Activated T-cell treated with anti-CD3 and anti-CD28 coated beads, Interleukin-2, amount 50 U/mL, for 24 hours (primary cell): ENCODE data around the gene BARHL1.
"Not testable (repeated sequence)": the region's sequence is repeated elsewhere in the genome, so short reads cannot be mapped to it uniquely, and the experiment has no call there.

Source experiments
- DNase-seq: peaks from one replicate; pipeline ENCODE4 v3.0.0-alpha.2; 2020
- H3K27ac Mint-ChIP-seq: 2 replicates; pipeline ENCODE4 v1.8.0; 2020; ENCODE audit warnings: mild to moderate bottlenecking, mixed read lengths
- H3K27me3 Mint-ChIP-seq: 2 replicates; pipeline ENCODE4 v1.8.0; 2020; ENCODE audit warnings: mixed read lengths
- H3K36me3 Mint-ChIP-seq: 2 replicates; pipeline ENCODE4 v1.8.0; 2020; ENCODE audit warnings: low read depth, mixed read lengths
- H3K4me1 Mint-ChIP-seq: 2 replicates; pipeline ENCODE4 v1.8.0; 2020; ENCODE audit warnings: low read depth, mixed read lengths
- H3K4me3 Mint-ChIP-seq: 2 replicates; pipeline ENCODE4 v1.8.0; 2020; ENCODE audit warnings: mild to moderate bottlenecking, moderate library complexity, mixed read lengths
- H3K9me3 Mint-ChIP-seq: 2 replicates; pipeline ENCODE4 v1.8.0; 2020; ENCODE audit warnings: mixed read lengths

The BARHL1 gene

GRCh38 chr9:132547976-132548730 is 34.3 kb upstream of the BARHL1 start:
- no peaks in the 10 kb centered on the region for H3K9me3 Mint-ChIP-seq
- peaks cover 31% of the 10 kb centered on the region for H3K27me3 Mint-ChIP-seq
- DNase-seq: no peak
- H3K4me3 Mint-ChIP-seq: no peak overlapping the region
- no peaks in the 10 kb centered on the region for H3K4me1 Mint-ChIP-seq
- no peaks in the 10 kb centered on the region for H3K36me3 Mint-ChIP-seq
- H3K27ac Mint-ChIP-seq: no peak overlapping the region

GRCh38 chr9:132548751-132549640 is 33.4 kb upstream of the BARHL1 start:
- Mint-ChIP-seq H3K4me3 (no peak overlapping the region), H3K27me3 (peaks cover 31% of the 10 kb centered on the region), H3K36me3 (no peaks in the 10 kb centered on the region), H3K9me3 (no peaks in the 10 kb centered on the region), H3K27ac (no peak overlapping the region), H3K4me1 (no peaks in the 10 kb centered on the region)
- DNase-seq: no peak

GRCh38 chr9:132551556-132551955 is 30.9 kb upstream of the BARHL1 start:
- DNase-seq: no peak
- Mint-ChIP-seq H3K27ac (no peak overlapping the region), H3K36me3 (no peaks in the 10 kb centered on the region), H3K9me3 (no peaks in the 10 kb centered on the region), H3K4me3 (no peak overlapping the region), H3K4me1 (no peaks in the 10 kb centered on the region), H3K27me3 (peaks cover 16% of the 10 kb centered on the region)

GRCh38 chr9:132552041-132552440 is 30.4 kb upstream of the BARHL1 start:
- Mint-ChIP-seq H3K27me3 (peaks cover 16% of the 10 kb centered on the region), H3K4me3 (no peak overlapping the region), H3K36me3 (no peaks in the 10 kb centered on the region), H3K9me3 (no peaks in the 10 kb centered on the region), H3K27ac (no peak overlapping the region), H3K4me1 (no peaks in the 10 kb centered on the region)
- no peak for DNase-seq

- no peaks in the 10 kb centered on the region for H3K4me1 Mint-ChIP-seq
- DNase-seq: no peak
- H3K9me3 Mint-ChIP-seq: peaks cover 4% of the 10 kb centered on the region
- no peaks in the 10 kb centered on the region for H3K36me3 Mint-ChIP-seq
- H3K27ac Mint-ChIP-seq: no peak overlapping the region
- H3K4me3 Mint-ChIP-seq: no peak overlapping the region
- peaks cover 19% of the 10 kb centered on the region for H3K27me3 Mint-ChIP-seq
Observed at GRCh38 chr9:132554755-132555154, 27.7 kb upstream of the BARHL1 start.

- Mint-ChIP-seq H3K36me3 (no peaks in the 10 kb centered on the region), H3K9me3 (peaks cover 4% of the 10 kb centered on the region), H3K4me1 (no peaks in the 10 kb centered on the region), H3K4me3 (no peak overlapping the region), H3K27me3 (peaks cover 24% of the 10 kb centered on the region), H3K27ac (no peak overlapping the region)
- DNase-seq: no peak
Observed at GRCh38 chr9:132555528-132555927, 26.9 kb upstream of the BARHL1 start.

GRCh38 chr9:132556235-132556634 is 26.2 kb upstream of the BARHL1 start:
- H3K9me3 Mint-ChIP-seq: peaks cover 4% of the 10 kb centered on the region
- H3K27me3 Mint-ChIP-seq: peaks cover 31% of the 10 kb centered on the region
- DNase-seq: no peak
- no peaks in the 10 kb centered on the region for H3K36me3 Mint-ChIP-seq
- no peaks in the 10 kb centered on the region for H3K4me1 Mint-ChIP-seq
- no peak overlapping the region for H3K4me3 Mint-ChIP-seq
- H3K27ac Mint-ChIP-seq: no peak overlapping the region

GRCh38 chr9:132556714-132557113 is 25.7 kb upstream of the BARHL1 start:
- Mint-ChIP-seq H3K9me3 (peaks cover 4% of the 10 kb centered on the region), H3K4me3 (no peak overlapping the region), H3K36me3 (no peaks in the 10 kb centered on the region)

GRCh38 chr9:132557159-132557558 is 25.2 kb upstream of the BARHL1 start:
- DNase-seq: no peak
- peaks cover 38% of the 10 kb centered on the region for H3K27me3 Mint-ChIP-seq
- H3K36me3 Mint-ChIP-seq: no peaks in the 10 kb centered on the region
- no peak overlapping the region for H3K27ac Mint-ChIP-seq
- no peaks in the 10 kb centered on the region for H3K4me1 Mint-ChIP-seq
- H3K9me3 Mint-ChIP-seq: peaks cover 4% of the 10 kb centered on the region
- no peak overlapping the region for H3K4me3 Mint-ChIP-seq

More at GRCh38 chr9:132556714-132557113, 25.7 kb upstream of the BARHL1 start:
- peaks cover 34% of the 10 kb centered on the region for H3K27me3 Mint-ChIP-seq
- H3K27ac Mint-ChIP-seq: no peak overlapping the region
- no peaks in the 10 kb centered on the region for H3K4me1 Mint-ChIP-seq
- DNase-seq: no peak

- Mint-ChIP-seq H3K4me1 (no peaks in the 10 kb centered on the region), H3K9me3 (peaks cover 4% of the 10 kb centered on the region)
Observed at GRCh38 chr9:132559711-132560110, 22.7 kb upstream of the BARHL1 start.

GRCh38 chr9:132560616-132561202 is 21.7 kb upstream of the BARHL1 start:
- no peak overlapping the region for H3K4me3 Mint-ChIP-seq

More at GRCh38 chr9:132559711-132560110, 22.7 kb upstream of the BARHL1 start:
- Mint-ChIP-seq H3K27ac (no peak overlapping the region), H3K27me3 (peaks cover 48% of the 10 kb centered on the region), H3K36me3 (no peaks in the 10 kb centered on the region), H3K4me3 (no peak overlapping the region)
- no peak for DNase-seq

GRCh38 chr9:132562306-132562573 is 20.2 kb upstream of the BARHL1 start:
- DNase-seq: no peak
- H3K4me1 Mint-ChIP-seq: no peaks in the 10 kb centered on the region
- H3K9me3 Mint-ChIP-seq: peaks cover 4% of the 10 kb centered on the region
- H3K4me3 Mint-ChIP-seq: no peak overlapping the region
- H3K36me3 Mint-ChIP-seq: no peaks in the 10 kb centered on the region
- peaks cover 41% of the 10 kb centered on the region for H3K27me3 Mint-ChIP-seq
- no peak overlapping the region for H3K27ac Mint-ChIP-seq

More at GRCh38 chr9:132560616-132561202, 21.7 kb upstream of the BARHL1 start:
- H3K27me3 Mint-ChIP-seq: peaks cover 46% of the 10 kb centered on the region
- peaks cover 4% of the 10 kb centered on the region for H3K9me3 Mint-ChIP-seq
- H3K36me3 Mint-ChIP-seq: no peaks in the 10 kb centered on the region
- DNase-seq: no peak
- no peaks in the 10 kb centered on the region for H3K4me1 Mint-ChIP-seq
- no peak overlapping the region for H3K27ac Mint-ChIP-seq

- H3K27ac Mint-ChIP-seq: no peak overlapping the region
- H3K27me3 Mint-ChIP-seq: peaks cover 34% of the 10 kb centered on the region
- peaks cover under 1% of the 10 kb centered on the region for H3K9me3 Mint-ChIP-seq
- no peaks in the 10 kb centered on the region for H3K36me3 Mint-ChIP-seq
- no peaks in the 10 kb centered on the region for H3K4me1 Mint-ChIP-seq
- DNase-seq: no peak
- no peak overlapping the region for H3K4me3 Mint-ChIP-seq
Observed at GRCh38 chr9:132564526-132564925, 17.9 kb upstream of the BARHL1 start.

- DNase-seq, H3K4me3 Mint-ChIP-seq, H3K9me3 Mint-ChIP-seq, H3K27ac Mint-ChIP-seq, H3K4me1 Mint-ChIP-seq, H3K36me3 Mint-ChIP-seq: not testable (repeated sequence)
- H3K27me3 Mint-ChIP-seq: peaks cover 15% of the 10 kb centered on the region
Observed at GRCh38 chr9:132568787-132569186, 13.6 kb upstream of the BARHL1 start.
